Stimulated activated naive CD8-positive, alpha-beta T cell treated with anti-CD3 and anti-CD28 coated beads, Interleukin-15, Interleukin-2, amounts not matched to agents 100 ng/mL and 50 ng/mL, for 24 hours (primary cell): ENCODE data around the gene BAZ1A.
A peak's percentile ranks its signal among the peaks of the same experiment; 100 is the strongest.
"Not testable (repeated sequence)": the region's sequence is repeated elsewhere in the genome, so short reads cannot be mapped to it uniquely, and the experiment has no call there.

Experiments used
- H3K27ac Mint-ChIP-seq: one replicate; pipeline ENCODE4 v1.8.0; 2021; ENCODE audit warnings: mild to moderate bottlenecking, mixed read lengths
- H3K27me3 Mint-ChIP-seq: one replicate; pipeline ENCODE4 v1.8.0; 2021; ENCODE audit warnings: mixed read lengths
- H3K36me3 Mint-ChIP-seq: one replicate; pipeline ENCODE4 v1.8.0; 2021; ENCODE audit warnings: low read depth, mixed read lengths
- H3K4me1 Mint-ChIP-seq: one replicate; pipeline ENCODE4 v1.8.0; 2021; ENCODE audit warnings: low read depth, mixed read lengths
- H3K4me3 Mint-ChIP-seq: one replicate; pipeline ENCODE4 v1.8.0; 2021; ENCODE audit warnings: mild to moderate bottlenecking, mixed read lengths
- H3K9me3 Mint-ChIP-seq: one replicate; pipeline ENCODE4 v1.8.0; 2021; ENCODE audit warnings: mixed read lengths

The BAZ1A gene

GRCh38 chr14:34824826-34825225, 50.3 kb downstream of the BAZ1A start:
- H3K27ac Mint-ChIP-seq = no peak overlapping the region
- no peaks in the 10 kb centered on the region for H3K9me3 Mint-ChIP-seq
- H3K36me3 Mint-ChIP-seq = peaks cover 75% of the 10 kb centered on the region
- no peak overlapping the region for H3K4me3 Mint-ChIP-seq
- H3K27me3 Mint-ChIP-seq = no peaks in the 10 kb centered on the region
- H3K4me1 Mint-ChIP-seq = peaks cover 30% of the 10 kb centered on the region

- H3K4me1 Mint-ChIP-seq = peaks cover 25% of the 10 kb centered on the region
- H3K9me3 Mint-ChIP-seq = no peaks in the 10 kb centered on the region
- no peak overlapping the region for H3K4me3 Mint-ChIP-seq
- no peaks in the 10 kb centered on the region for H3K27me3 Mint-ChIP-seq
- H3K27ac Mint-ChIP-seq = no peak overlapping the region
- H3K36me3 Mint-ChIP-seq = peaks cover 75% of the 10 kb centered on the region
These were observed 50.9 kb downstream of the BAZ1A start for GRCh38 chr14:34824256-34824655.

- Mint-ChIP-seq H3K9me3 (no peaks in the 10 kb centered on the region), H3K4me1 (peaks cover 6% of the 10 kb centered on the region), H3K4me3 (no peak overlapping the region), H3K27ac (no peak overlapping the region), H3K27me3 (no peaks in the 10 kb centered on the region), H3K36me3 (peaks cover 50% of the 10 kb centered on the region)
These were observed 57.4 kb downstream of the BAZ1A start for GRCh38 chr14:34817768-34818167.

GRCh38 chr14:34810028-34810427, 65.1 kb downstream of the BAZ1A start:
- peaks cover 16% of the 10 kb centered on the region for H3K4me1 Mint-ChIP-seq
- H3K27ac Mint-ChIP-seq = no peak overlapping the region
- H3K9me3 Mint-ChIP-seq = peaks cover 3% of the 10 kb centered on the region
- H3K4me3 Mint-ChIP-seq = no peak overlapping the region
- H3K27me3 Mint-ChIP-seq = no peaks in the 10 kb centered on the region
- peaks cover 64% of the 10 kb centered on the region for H3K36me3 Mint-ChIP-seq

- no peak overlapping the region for H3K27ac Mint-ChIP-seq
- peaks cover 4% of the 10 kb centered on the region for H3K4me1 Mint-ChIP-seq
- no peaks in the 10 kb centered on the region for H3K27me3 Mint-ChIP-seq
- peaks cover 73% of the 10 kb centered on the region for H3K36me3 Mint-ChIP-seq
- peaks cover 4% of the 10 kb centered on the region for H3K9me3 Mint-ChIP-seq
- no peak overlapping the region for H3K4me3 Mint-ChIP-seq
These were observed 68.9 kb downstream of the BAZ1A start for GRCh38 chr14:34806257-34806656.

- Mint-ChIP-seq H3K4me3 (no peak overlapping the region), H3K9me3 (peaks cover 4% of the 10 kb centered on the region), H3K4me1 (peaks cover 3% of the 10 kb centered on the region), H3K27me3 (no peaks in the 10 kb centered on the region), H3K27ac (no peak overlapping the region), H3K36me3 (peaks cover 80% of the 10 kb centered on the region)
These were observed 70.2 kb downstream of the BAZ1A start for GRCh38 chr14:34804933-34805332.

GRCh38 chr14:34798861-34799260, 76.3 kb downstream of the BAZ1A start:
- not testable (repeated sequence) for H3K9me3 Mint-ChIP-seq, H3K4me3 Mint-ChIP-seq, H3K27ac Mint-ChIP-seq, H3K27me3 Mint-ChIP-seq, H3K4me1 Mint-ChIP-seq
- H3K36me3 Mint-ChIP-seq = peaks cover 81% of the 10 kb centered on the region

- H3K27ac Mint-ChIP-seq = no peak overlapping the region
- no peak overlapping the region for H3K4me3 Mint-ChIP-seq
- peaks cover 78% of the 10 kb centered on the region for H3K36me3 Mint-ChIP-seq
- H3K27me3 Mint-ChIP-seq = no peaks in the 10 kb centered on the region
- H3K4me1 Mint-ChIP-seq = no peaks in the 10 kb centered on the region
- no peaks in the 10 kb centered on the region for H3K9me3 Mint-ChIP-seq
These were observed 77.2 kb downstream of the BAZ1A start for GRCh38 chr14:34797747-34798583.

GRCh38 chr14:34796902-34797301, 78.3 kb downstream of the BAZ1A start:
- Mint-ChIP-seq H3K36me3 (peaks cover 71% of the 10 kb centered on the region), H3K4me1 (no peaks in the 10 kb centered on the region), H3K4me3 (no peak overlapping the region), H3K27me3 (no peaks in the 10 kb centered on the region), H3K27ac (no peak overlapping the region), H3K9me3 (no peaks in the 10 kb centered on the region)

- Mint-ChIP-seq H3K27ac (no peak overlapping the region), H3K4me3 (no peak overlapping the region), H3K9me3 (no peaks in the 10 kb centered on the region), H3K36me3 (peaks cover 70% of the 10 kb centered on the region), H3K27me3 (no peaks in the 10 kb centered on the region), H3K4me1 (no peaks in the 10 kb centered on the region)
These were observed 80.2 kb downstream of the BAZ1A start for GRCh38 chr14:34794941-34795340.

GRCh38 chr14:34794217-34794616, 80.9 kb downstream of the BAZ1A start:
- no peak overlapping the region for H3K4me3 Mint-ChIP-seq
- no peaks in the 10 kb centered on the region for H3K9me3 Mint-ChIP-seq
- H3K4me1 Mint-ChIP-seq = no peaks in the 10 kb centered on the region
- H3K27me3 Mint-ChIP-seq = no peaks in the 10 kb centered on the region
- peaks cover 70% of the 10 kb centered on the region for H3K36me3 Mint-ChIP-seq
- H3K27ac Mint-ChIP-seq = no peak overlapping the region

- Mint-ChIP-seq H3K9me3 (no peaks in the 10 kb centered on the region), H3K27me3 (no peaks in the 10 kb centered on the region), H3K4me3 (no peak overlapping the region), H3K27ac (no peak overlapping the region), H3K4me1 (no peaks in the 10 kb centered on the region), H3K36me3 (peaks cover 58% of the 10 kb centered on the region)
These were observed 82.6 kb downstream of the BAZ1A start for GRCh38 chr14:34792598-34792997.

- Mint-ChIP-seq H3K27me3 (no peaks in the 10 kb centered on the region), H3K36me3 (peaks cover 66% of the 10 kb centered on the region), H3K9me3 (no peaks in the 10 kb centered on the region), H3K4me1 (no peaks in the 10 kb centered on the region), H3K4me3 (no peak overlapping the region), H3K27ac (no peak overlapping the region)
These were observed 89.7 kb downstream of the BAZ1A start for GRCh38 chr14:34785223-34786006.

- peak overlapping the region; percentile 8 for H3K27ac Mint-ChIP-seq
- peaks cover 78% of the 10 kb centered on the region for H3K36me3 Mint-ChIP-seq
- no peaks in the 10 kb centered on the region for H3K27me3 Mint-ChIP-seq
- no peak overlapping the region for H3K4me3 Mint-ChIP-seq
- H3K9me3 Mint-ChIP-seq = no peaks in the 10 kb centered on the region
- H3K4me1 Mint-ChIP-seq = no peaks in the 10 kb centered on the region
These were observed 93.1 kb downstream of the BAZ1A start for GRCh38 chr14:34782031-34782430.

- H3K27me3 Mint-ChIP-seq = no peaks in the 10 kb centered on the region
- H3K27ac Mint-ChIP-seq = no peak overlapping the region
- H3K4me3 Mint-ChIP-seq = no peak overlapping the region
- no peaks in the 10 kb centered on the region for H3K4me1 Mint-ChIP-seq
- no peaks in the 10 kb centered on the region for H3K9me3 Mint-ChIP-seq
- peaks cover 78% of the 10 kb centered on the region for H3K36me3 Mint-ChIP-seq
These were observed 93.9 kb downstream of the BAZ1A start for GRCh38 chr14:34781242-34781641.
